Measurements from ENCODE around the gene CABP2. TPM values are rescaled to one million over a fixed set of nuclear protein-coding genes. Genes with fewer than 3 reads are reported as not detected.

The CABP2 gene
- total RNA-seq, 6 experiments from 2014 or later = not detected

DNA sequence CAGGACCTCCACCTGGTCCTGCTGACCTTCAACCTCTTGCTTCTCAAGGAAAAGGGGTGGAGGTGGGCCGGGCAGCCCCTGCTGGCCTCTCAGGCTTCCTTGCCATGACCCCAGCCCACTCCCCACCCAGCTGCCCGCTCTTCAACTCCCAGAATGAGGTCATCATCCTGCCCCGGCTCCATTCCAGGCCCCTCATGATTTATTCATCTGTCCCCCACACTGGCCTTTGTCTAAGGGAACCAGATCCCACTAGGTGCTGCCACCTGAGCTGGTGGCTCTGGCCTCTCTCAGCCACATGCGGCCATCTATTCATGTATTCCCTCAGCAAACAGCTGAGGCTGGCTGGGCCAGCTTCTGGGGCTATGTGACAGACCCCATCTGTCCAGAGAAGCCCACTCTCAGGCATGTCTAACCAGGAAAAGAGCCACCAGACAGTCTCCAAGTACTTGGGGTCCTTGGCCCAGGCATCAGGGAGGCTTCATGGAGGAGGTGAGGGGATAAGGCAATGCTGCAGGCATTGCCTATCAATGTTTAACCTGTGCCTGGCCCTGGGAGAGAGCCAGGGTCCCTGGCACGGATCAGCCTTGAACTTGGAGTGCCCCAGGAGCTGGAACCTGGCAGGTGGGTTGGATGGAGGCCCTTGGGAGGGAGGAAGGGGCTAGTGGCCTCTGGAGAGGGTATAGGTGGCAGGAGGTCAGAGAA lies 2.2 kb upstream of the CABP2 start:
- Mint-ChIP-seq H3K27me3 (ENCODE audit: insufficient read depth) (peaks cover 8% of the 10 kb centered on the region), H3K4me3 (no peak overlapping the region), H3K36me3 (ENCODE audit: low read depth) (no peaks in the 10 kb centered on the region), H3K9me3 (no peaks in the 10 kb centered on the region), H3K4me1 (ENCODE audit: low read depth) (no peaks in the 10 kb centered on the region; the same call in 1 of the 2 replicates), H3K27ac (no peak overlapping the region)
- TF ChIP-seq, protein P1, sequence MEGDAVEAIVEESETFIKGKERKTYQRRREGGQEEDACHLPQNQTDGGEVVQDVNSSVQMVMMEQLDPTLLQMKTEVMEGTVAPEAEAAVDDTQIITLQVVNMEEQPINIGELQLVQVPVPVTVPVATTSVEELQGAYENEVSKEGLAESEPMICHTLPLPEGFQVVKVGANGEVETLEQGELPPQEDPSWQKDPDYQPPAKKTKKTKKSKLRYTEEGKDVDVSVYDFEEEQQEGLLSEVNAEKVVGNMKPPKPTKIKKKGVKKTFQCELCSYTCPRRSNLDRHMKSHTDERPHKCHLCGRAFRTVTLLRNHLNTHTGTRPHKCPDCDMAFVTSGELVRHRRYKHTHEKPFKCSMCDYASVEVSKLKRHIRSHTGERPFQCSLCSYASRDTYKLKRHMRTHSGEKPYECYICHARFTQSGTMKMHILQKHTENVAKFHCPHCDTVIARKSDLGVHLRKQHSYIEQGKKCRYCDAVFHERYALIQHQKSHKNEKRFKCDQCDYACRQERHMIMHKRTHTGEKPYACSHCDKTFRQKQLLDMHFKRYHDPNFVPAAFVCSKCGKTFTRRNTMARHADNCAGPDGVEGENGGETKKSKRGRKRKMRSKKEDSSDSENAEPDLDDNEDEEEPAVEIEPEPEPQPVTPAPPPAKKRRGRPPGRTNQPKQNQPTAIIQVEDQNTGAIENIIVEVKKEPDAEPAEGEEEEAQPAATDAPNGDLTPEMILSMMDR (IDR thresholded peaks at IDR 0.05) = no peak
- no peak for DNase-seq

DNA sequence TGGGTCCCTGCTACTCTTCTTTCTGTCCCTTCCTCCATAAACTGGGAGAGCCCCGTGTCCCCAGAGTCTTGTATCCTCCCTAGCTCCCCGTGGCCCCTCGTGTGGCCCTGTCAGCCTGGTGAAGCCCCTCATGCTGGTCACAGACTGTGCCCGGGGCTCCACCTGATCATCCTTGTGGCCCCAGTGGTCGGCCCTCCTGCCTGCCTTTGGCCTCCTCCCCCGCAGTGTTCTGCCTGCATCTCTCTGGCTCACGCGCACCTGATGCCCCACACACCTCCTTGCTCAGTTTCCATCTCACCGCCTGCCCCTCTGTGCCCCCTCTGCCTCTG lies 1.2 kb upstream of the CABP2 start:
- Mint-ChIP-seq H3K27ac (no peak overlapping the region), H3K27me3 (ENCODE audit: insufficient read depth) (peaks cover 8% of the 10 kb centered on the region), H3K4me1 (ENCODE audit: low read depth) (no peaks in the 10 kb centered on the region; the same call in 1 of the 2 replicates), H3K36me3 (ENCODE audit: low read depth) (no peaks in the 10 kb centered on the region), H3K4me3 (no peak overlapping the region), H3K9me3 (no peaks in the 10 kb centered on the region)
- TF ChIP-seq, protein P1 (IDR thresholded peaks at IDR 0.05) = no peak
- no peak for DNase-seq

DNA sequence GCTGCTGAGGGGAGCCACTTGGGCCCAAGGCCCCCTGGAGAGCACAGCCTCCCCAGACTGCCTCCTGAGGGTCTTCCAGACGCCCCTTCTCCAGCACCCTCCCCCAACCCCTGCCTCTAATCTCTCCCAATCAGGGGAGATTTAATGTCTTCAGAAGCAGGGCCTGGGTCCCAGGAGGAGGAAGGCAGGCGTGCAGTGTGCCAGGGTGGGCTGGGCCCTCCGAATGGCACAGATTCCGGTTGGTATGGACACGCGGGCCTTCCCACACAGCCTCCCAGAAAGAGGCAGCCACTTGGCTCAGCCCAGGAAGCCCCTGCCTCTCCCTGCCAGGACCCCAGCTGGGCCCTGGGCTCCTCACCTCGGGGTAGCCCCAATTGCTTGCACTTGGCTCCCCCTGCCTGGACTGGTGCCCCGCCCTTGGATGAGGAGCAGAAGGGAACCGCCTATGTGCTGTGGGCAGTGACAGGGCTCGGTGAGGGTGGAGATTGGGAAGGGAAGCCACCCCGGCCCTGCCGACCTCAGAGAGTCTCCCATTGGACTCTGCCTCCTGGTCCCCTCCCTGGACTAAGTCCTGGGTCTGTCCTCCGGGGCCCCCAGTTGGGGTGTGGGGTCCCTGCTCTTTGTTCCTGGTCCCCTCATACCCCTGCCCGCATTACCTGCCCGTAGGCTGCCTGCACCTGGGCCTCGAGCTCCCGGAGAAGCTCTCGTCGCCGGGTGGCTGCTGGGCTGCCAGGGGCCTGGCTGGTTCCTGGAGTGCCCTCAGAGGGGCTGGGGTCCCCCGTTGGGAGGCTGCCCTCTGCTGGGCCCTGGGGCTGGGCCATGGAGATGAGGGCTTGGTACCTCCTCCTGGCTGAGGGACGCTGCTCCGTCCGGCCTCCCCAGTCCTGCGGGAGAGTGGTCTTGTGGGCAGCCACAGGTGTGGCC lies 572 bp upstream of the CABP2 start:
- no peak for DNase-seq
- no peaks in the 10 kb centered on the region for H3K4me1 Mint-ChIP-seq (ENCODE audit: low read depth)
- TF ChIP-seq, protein P1 (IDR thresholded peaks at IDR 0.05) = no peak
- H3K27ac Mint-ChIP-seq = no peak overlapping the region
- no peaks in the 10 kb centered on the region for H3K9me3 Mint-ChIP-seq
- peaks cover 10% of the 10 kb centered on the region for H3K27me3 Mint-ChIP-seq (ENCODE audit: insufficient read depth)
- H3K36me3 Mint-ChIP-seq (ENCODE audit: low read depth) = no peaks in the 10 kb centered on the region
- no peak overlapping the region for H3K4me3 Mint-ChIP-seq

DNA sequence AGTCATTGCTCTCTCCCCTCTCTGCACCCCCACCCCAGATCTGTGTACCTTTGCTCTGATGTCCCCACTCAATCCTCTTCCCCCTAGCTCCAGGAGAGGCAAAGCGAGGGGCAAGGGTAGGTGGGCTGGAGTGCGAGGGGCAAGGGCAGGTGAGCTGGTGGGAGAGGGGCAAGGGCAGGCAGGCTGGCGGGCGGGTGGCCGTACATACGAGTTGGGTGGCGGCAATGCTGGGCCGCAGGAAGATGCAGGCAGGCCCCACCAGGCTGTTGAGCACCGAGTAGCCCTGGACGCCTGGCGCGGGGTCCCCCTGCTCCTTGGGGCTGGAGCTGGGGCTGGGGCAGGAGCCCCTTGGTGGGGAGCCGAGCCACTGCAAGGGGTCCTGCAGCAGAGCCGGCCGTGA lies 908 bp downstream of the CABP2 start:
- peaks cover 12% of the 10 kb centered on the region for H3K27me3 Mint-ChIP-seq (ENCODE audit: insufficient read depth)
- H3K36me3 Mint-ChIP-seq (ENCODE audit: low read depth) = no peaks in the 10 kb centered on the region
- H3K27ac Mint-ChIP-seq = no peak overlapping the region
- no peaks in the 10 kb centered on the region for H3K4me1 Mint-ChIP-seq (ENCODE audit: low read depth)
- DNase-seq = no peak
- H3K4me3 Mint-ChIP-seq = no peak overlapping the region
- H3K9me3 Mint-ChIP-seq = no peaks in the 10 kb centered on the region
- TF ChIP-seq, protein P1 (IDR thresholded peaks at IDR 0.05) = no peak

DNA sequence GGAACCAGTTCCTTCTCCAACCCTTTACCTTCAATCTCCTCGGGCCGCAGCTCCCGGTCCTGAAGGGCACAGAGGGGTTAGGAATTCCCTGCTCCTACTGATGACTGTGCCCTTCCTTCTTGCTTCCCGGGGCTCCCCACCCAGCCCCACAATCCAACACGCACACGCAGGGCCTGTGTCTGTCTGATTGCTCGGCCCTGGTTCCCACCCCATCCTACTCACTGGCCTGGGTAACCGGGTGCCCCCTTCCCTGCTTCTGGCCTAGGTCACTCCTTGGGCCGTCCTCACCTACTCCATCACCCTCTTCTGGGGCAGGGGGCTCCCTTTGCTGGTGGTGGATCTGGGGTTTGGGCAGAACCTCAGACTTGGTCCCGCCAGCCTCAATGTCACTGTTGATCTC lies 1.3 kb downstream of the CABP2 start:
- H3K4me1 Mint-ChIP-seq (ENCODE audit: low read depth) = no peaks in the 10 kb centered on the region
- TF ChIP-seq, protein P1 (IDR thresholded peaks at IDR 0.05) = no peak

More for the DNA sequence above, 1.3 kb downstream of the CABP2 start:
- H3K27ac Mint-ChIP-seq = no peak overlapping the region
- no peak for DNase-seq
- H3K9me3 Mint-ChIP-seq = no peaks in the 10 kb centered on the region
- H3K36me3 Mint-ChIP-seq (ENCODE audit: low read depth) = no peaks in the 10 kb centered on the region
- H3K27me3 Mint-ChIP-seq (ENCODE audit: insufficient read depth) = peaks cover 12% of the 10 kb centered on the region
- no peak overlapping the region for H3K4me3 Mint-ChIP-seq

All from HFFc6 (cell line).